GM18907 (cell line): Measurements from ENCODE around the gene TACC2.

ENCODE experiments used
- ATAC-seq: cut with Tn5 transposase; IDR thresholded peaks from one replicate; pipeline ENCODE4 v1.9.1; 2021; ENCODE audit warnings: mild to moderate bottlenecking, moderate library complexity; ENCODE audit not compliant: unreplicated experiment

The TACC2 gene

GRCh38 chr10:122163174-122164022 lies 174.4 kb downstream of the TACC2 start:
- no peak for ATAC-seq

- no peak for ATAC-seq
These were observed 175.1 kb downstream of the TACC2 start for GRCh38 chr10:122164023-122164601.

- ATAC-seq = no peak
These were observed 176.0 kb downstream of the TACC2 start for GRCh38 chr10:122164815-122165483.

DNA sequence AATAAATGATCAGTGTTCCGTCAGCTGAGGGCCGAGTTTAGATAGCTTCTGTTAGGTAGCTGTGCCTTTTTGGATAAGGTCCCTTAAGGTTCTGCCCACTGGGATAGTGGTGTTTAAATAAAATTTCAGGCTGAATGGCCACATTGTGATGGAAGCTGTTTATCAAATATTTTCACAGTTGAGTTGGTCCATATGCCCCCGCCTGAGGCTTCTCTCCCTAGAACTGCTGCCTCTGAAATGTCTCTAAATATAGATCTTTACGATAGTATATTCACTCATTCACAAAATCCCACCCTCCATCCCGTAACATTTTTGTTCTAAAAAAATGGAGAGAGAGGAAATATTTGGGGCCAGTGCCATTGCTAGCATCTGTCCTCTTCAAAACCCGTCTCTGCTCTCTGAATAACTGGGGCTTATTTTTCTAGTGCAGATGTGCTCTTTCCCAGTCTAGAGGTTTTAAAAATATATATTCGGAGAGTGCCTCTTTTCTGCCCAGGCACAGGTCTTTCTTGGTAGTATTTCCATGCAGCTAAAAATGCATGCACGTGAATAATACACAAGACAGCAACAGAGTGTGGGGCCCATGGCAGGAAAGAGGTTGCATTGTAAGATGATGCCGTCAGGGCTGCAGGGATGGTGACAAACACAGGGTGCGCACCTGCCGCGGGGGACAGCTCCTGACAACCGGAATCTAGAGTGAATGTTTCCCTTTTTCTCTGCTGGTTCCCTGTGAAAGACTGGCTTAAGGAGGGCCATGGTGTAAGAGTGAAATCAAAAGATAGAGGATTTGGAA lies 176.7 kb downstream of the TACC2 start:
- ATAC-seq = no peak

DNA sequence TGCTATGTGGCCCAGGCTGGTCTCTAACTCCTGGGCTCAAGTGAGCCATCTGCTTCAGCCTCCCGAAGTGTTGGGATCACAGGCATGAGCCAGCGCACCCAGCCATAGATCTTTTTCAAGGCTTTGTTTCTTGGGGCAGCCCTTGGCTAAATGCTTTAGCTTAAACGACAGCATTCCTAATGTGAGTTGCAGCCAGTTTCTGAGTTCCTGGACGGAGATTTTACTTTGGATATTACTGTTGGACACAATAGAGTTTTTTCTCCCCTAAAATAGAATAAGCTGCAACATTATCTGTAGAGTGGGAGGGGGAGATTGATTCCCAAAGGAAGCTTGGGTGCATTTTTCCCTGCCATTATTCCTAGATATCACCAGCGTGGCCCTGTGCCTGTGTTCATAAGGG lies 179.1 kb downstream of the TACC2 start:
- ATAC-seq = no peak

DNA sequence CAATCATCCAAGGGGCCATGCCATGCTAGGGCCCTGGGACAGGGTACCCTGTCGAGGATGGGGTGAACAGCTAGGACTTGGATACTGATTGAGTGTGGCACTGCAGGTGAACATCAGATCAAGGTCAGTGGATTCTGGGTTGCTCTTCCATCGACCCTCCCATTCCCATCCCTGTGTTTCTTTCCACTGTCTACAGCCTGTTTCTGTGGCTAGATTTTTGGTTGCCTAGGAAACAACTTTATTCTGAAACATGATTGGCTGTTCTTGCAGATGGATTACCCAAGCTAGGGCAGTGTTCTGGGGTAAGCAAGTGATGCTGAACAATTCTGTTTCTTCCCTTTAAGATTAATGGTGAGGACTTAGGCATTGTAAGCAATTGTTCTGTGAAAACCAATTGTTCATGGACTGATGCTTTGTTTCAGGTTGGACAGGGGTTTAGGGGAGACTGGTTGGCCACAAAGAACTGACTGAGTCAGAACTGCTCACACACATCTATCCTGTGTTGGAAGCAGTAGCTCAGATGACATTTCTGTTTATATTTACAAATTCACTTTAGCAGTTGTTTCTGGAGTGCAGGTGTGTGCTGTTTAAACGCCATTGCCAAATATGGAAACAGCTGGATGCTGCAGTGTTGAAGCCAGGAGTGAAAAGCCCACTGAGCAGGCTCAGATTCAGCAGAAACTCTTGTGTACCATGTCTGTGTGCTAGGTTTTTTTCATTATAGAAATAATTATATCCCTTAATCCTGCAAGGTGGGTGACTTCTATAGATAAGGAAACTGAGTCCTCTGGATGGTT lies 179.8 kb downstream of the TACC2 start:
- ATAC-seq = no peak

DNA sequence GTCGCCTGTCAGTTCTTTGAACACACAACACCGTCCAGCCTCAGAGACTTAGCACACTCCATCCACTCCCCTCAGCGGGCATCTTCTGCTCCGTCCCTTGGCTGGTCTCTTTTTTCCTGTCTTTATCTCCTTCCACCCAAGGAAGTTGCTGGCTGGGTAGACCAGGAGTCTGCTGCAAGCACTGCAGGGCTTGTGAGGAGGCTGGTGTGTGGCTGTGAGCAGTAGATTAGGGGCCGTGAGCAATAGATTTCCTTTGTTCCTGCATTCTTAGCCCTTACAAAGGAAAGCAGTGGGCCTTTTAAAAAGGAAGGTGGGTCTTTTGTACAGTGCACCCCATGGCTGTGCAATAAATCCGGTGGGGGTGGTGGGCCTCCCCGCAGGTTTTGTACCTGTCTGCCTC lies 181.8 kb downstream of the TACC2 start:
- no peak for ATAC-seq

GRCh38 chr10:122171302-122172075 lies 182.5 kb downstream of the TACC2 start:
- no peak for ATAC-seq

DNA sequence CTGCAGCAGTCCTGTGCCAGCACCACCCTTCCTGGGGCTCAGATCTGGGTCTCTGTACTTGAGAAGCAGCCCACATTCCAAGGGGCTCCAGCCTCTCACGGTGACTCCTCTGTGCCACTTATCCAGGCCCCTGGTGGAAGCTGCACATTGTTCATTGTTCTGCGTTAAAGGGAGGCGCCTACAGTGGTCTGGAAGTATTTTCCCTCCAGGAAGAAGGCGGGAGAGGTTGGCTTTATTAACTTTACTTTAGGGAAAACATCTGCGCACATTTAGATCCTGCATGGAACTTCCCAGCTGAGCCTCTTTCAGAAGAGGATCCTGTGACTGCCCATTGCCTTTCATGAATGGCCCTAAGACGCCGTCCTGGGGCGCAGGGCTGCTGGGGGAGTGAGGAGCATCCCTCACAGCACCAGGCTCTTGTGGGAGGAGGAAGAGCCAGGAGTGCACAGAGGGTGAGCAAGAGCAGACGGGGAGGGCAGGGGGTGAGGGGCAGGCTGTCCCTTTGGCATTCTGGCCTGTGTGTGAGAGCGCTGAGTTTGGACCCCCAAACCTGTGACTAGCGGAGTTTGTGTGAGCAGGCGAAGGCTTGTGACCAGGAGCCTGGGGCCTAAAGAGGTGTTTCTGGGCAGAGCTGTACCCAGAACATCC lies 183.5 kb downstream of the TACC2 start:
- ATAC-seq = no peak

GRCh38 chr10:122173337-122173736 lies 184.4 kb downstream of the TACC2 start:
- no peak for ATAC-seq

- no peak for ATAC-seq
These were observed 184.9 kb downstream of the TACC2 start for GRCh38 chr10:122173766-122174435.

GRCh38 chr10:122176232-122177213 lies 187.6 kb downstream of the TACC2 start:
- ATAC-seq = no peak

DNA sequence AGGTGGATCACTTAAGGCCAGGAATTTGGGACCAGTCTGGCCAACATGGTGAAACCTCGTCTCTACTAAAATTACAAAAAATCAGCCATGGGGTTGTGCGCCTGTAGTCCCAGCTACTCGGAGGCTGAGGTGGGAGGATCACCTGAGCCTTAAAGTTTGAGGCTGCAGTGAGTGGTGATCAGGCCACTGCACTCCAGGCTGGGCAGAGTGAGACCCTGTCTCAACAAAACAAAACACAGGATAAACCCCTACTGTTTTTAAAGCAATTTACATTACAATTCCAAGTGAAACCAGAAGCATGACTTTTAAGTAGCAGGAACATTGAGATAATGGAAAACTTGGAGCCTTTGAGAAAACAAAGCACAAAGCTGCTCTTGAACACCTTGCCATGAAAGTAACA lies 189.7 kb downstream of the TACC2 start:
- ATAC-seq = no peak

DNA sequence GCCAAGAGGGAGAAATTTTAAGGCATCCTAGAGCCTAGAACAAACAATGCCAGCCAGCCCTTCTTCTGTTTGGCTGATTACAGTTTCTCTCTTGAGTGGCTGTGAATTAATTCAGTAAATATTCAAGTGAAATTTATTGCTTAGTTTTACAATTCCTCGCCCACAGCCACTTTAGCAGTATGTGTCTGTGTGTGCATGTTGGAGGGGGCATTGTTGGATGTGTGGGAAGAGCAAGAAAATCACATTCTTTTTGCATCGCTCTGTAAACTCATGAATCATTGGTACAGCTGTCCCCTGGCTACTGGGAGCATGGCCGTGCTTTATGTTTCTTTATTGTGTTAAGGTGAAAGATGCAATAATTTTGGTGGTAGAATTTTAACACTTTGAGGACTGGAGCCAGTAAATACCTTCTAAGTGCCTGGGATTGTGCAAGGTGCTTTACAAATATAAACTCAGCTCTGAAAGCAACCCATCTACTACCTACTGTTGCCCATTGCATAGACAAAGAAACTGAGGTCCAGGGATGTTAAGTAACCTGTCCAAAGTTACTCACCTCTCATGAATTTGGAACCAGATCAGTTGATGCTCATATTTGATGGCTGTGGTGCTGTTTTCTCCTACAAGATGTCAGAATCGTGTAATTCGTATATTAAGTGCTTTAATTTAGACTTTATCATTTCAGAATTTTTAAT lies 192.2 kb downstream of the TACC2 start:
- ATAC-seq = no peak

GRCh38 chr10:122181876-122182275 lies 192.9 kb downstream of the TACC2 start:
- ATAC-seq = no peak

GRCh38 chr10:122182308-122182707 lies 193.3 kb downstream of the TACC2 start:
- no peak for ATAC-seq

- no peak for ATAC-seq
These were observed 195.3 kb downstream of the TACC2 start for GRCh38 chr10:122184254-122184653.
